Fibroblast of lung (primary cell): ENCODE measurements around the gene SGO2. TPM values are rescaled to one million over a fixed set of nuclear protein-coding genes. Genes with fewer than 3 reads are reported as not detected.

Source experiments
- DNase-seq, 2 donors: peaks; one replicate each; pipeline versions ENCODE4 v3.0.0 to v3.0.0-alpha.2; 2010; ENCODE audit warnings: low read depth in 2 of 2
- H2AFZ ChIP-seq: 2 replicates; pipeline ENCODE4 v1.5.1; 2012; ENCODE audit warnings: low read length, control low read depth, inconsistent platforms
- H3K27ac ChIP-seq: 2 replicates; pipeline ENCODE4 v1.5.1; 2011; ENCODE audit warnings: low read length, control low read depth; ENCODE audit not compliant: insufficient read depth
- H3K27me3 ChIP-seq: 2 replicates; pipeline ENCODE4 v1.5.1; 2011; ENCODE audit warnings: mild to moderate bottlenecking, low read length; ENCODE audit not compliant: control insufficient read depth, insufficient read depth
- H3K36me3 ChIP-seq: 2 replicates; pipeline ENCODE4 v1.5.1; 2011; ENCODE audit warnings: low read length; ENCODE audit not compliant: control insufficient read depth, insufficient read depth
- H3K4me1 ChIP-seq: 2 replicates; pipeline ENCODE4 v1.5.1; 2011; ENCODE audit warnings: low read length; ENCODE audit not compliant: control insufficient read depth, insufficient read depth; ENCODE audit errors: extremely low read depth
- H3K4me2 ChIP-seq: 2 replicates; pipeline ENCODE4 v1.5.1; 2011; ENCODE audit warnings: low read length, control low read depth; ENCODE audit not compliant: insufficient read depth; ENCODE audit errors: extremely low read depth
- H3K4me3 ChIP-seq, 4 experiments: fragments of 200-600 bp in 1 of 4; sonication (generic) in 1 of 4; replicated peaks in 1 of 4; 2 replicates each; pipeline ENCODE4 v1.5.1; 2011 to 2016; ENCODE audit warnings: low read length in 4 of 4, low read depth in 3 of 4, mild to moderate bottlenecking in 3 of 4, control low read depth in 2 of 4, inconsistent platforms in 1 of 4, mixed read lengths in 1 of 4; ENCODE audit not compliant: insufficient read depth in 1 of 4; ENCODE audit errors: control extremely low read depth in 1 of 4
- H3K79me2 ChIP-seq: 2 replicates; pipeline ENCODE4 v1.5.1; 2012; ENCODE audit warnings: mild to moderate bottlenecking, low read length, inconsistent platforms; ENCODE audit not compliant: control insufficient read depth, insufficient read depth
- H3K9ac ChIP-seq: 2 replicates; pipeline ENCODE4 v1.5.1; 2011; ENCODE audit warnings: mild to moderate bottlenecking, low read length, control low read depth; ENCODE audit not compliant: insufficient read depth
- H3K9me3 ChIP-seq: 2 replicates; pipeline ENCODE4 v1.5.1; 2012; ENCODE audit warnings: low read depth, low read length; ENCODE audit not compliant: control insufficient read depth, insufficient read depth
- H4K20me1 ChIP-seq: 2 replicates; pipeline ENCODE4 v1.5.1; 2011; ENCODE audit warnings: low read length; ENCODE audit not compliant: control insufficient read depth, insufficient read depth; ENCODE audit errors: extremely low read depth
- EZH2 ChIP-seq: IDR thresholded peaks from 2 replicates; pipeline ENCODE4 v1.5.1; 2012; ENCODE audit warnings: low read length, control low read depth, mild to moderate bottlenecking; ENCODE audit errors: missing control alignments
- polyA plus RNA-seq, 2 donors: library from polyadenylated mRNA; depleted of rRNA in 1 of 2; stranded (reverse) in 1 of 2; unstranded in 1 of 2; fragments of >200 nt; gene quantifications; 2 replicates each; pipeline ENCODE4 v1.2.1, GENCODE V29; 2011 to 2012; ENCODE audit warnings: missing spikeins in 1 of 2
- total RNA-seq: library from RNA; depleted of rRNA; stranded (reverse); fragments of >200 nt; gene quantifications from 2 replicates; pipeline ENCODE4 v1.2.1, GENCODE V29; 2014
- TF ChIP-seq, protein P1 (sequence below), 2 donors: IDR thresholded peaks in 1 of 2; conservative IDR thresholded peaks in 1 of 2; 1 replicate in 1 of 2; 2 replicates in 1 of 2; pipeline ENCODE4 v1.5.1; 2011 to 2012; ENCODE audit warnings: low read length in 2 of 2, control low read depth in 1 of 2, inconsistent platforms in 1 of 2, low read depth in 1 of 2, mild to moderate bottlenecking in 1 of 2

Gene SGO2
- total and polyA plus RNA-seq, 2 donors (not counting 1 experiment from before 2014, with no cell fraction given): 5.4 to 6.9 TPM

- H3K27me3 ChIP-seq: no peaks in the 10 kb centered on the region
- no peak overlapping the region for H2AFZ ChIP-seq
- H3K9ac ChIP-seq: no peak overlapping the region
- H3K4me1 ChIP-seq: no peaks in the 10 kb centered on the region
- H3K36me3 ChIP-seq: no peaks in the 10 kb centered on the region
- no peak overlapping the region for H3K4me2 ChIP-seq
- no peak for TF ChIP-seq EZH2
- TF ChIP-seq, protein P1, sequence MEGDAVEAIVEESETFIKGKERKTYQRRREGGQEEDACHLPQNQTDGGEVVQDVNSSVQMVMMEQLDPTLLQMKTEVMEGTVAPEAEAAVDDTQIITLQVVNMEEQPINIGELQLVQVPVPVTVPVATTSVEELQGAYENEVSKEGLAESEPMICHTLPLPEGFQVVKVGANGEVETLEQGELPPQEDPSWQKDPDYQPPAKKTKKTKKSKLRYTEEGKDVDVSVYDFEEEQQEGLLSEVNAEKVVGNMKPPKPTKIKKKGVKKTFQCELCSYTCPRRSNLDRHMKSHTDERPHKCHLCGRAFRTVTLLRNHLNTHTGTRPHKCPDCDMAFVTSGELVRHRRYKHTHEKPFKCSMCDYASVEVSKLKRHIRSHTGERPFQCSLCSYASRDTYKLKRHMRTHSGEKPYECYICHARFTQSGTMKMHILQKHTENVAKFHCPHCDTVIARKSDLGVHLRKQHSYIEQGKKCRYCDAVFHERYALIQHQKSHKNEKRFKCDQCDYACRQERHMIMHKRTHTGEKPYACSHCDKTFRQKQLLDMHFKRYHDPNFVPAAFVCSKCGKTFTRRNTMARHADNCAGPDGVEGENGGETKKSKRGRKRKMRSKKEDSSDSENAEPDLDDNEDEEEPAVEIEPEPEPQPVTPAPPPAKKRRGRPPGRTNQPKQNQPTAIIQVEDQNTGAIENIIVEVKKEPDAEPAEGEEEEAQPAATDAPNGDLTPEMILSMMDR (conservative IDR thresholded peaks at IDR 0.05 in 1 of 2, IDR thresholded peaks at IDR 0.05 in 1 of 2; ENCODE audit: low read depth in 1 of 2, low read length in 2 of 2): no peak
- DNase-seq: peak; percentile 51 to 52
- no peaks in the 10 kb centered on the region for H4K20me1 ChIP-seq
- H3K9me3 ChIP-seq: no peaks in the 10 kb centered on the region
- H3K79me2 ChIP-seq: no peaks in the 10 kb centered on the region
- H3K27ac ChIP-seq: no peak overlapping the region
- no peak overlapping the region for H3K4me3 ChIP-seq
These were observed 98.7 kb downstream of the SGO2 start for GRCh38 chr2:200624658-200625057.

DNA sequence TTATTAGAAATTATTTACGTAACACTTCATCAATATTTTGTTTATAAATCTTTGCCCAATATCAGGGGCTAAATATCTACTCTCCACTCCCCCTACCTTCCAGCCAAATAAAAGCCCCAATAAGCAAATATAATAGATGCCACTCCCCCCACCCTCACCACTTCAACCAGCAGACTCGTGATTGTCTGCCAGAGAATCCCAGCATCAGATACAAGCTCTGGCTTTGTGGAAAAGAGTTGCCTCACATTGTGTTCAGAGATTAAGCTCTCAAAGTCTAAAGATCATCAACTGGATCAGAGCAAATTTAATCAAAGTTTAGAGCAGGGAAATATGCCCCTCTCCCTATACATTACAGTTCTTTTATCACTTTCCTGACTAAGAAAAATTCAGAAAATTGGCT lies 99.3 kb downstream of the SGO2 start:
- H3K4me2 ChIP-seq: no peak overlapping the region
- H3K9ac ChIP-seq: no peak overlapping the region
- no peak overlapping the region for H3K4me3 ChIP-seq
- H3K27me3 ChIP-seq: no peaks in the 10 kb centered on the region
- no peak for DNase-seq
- H3K36me3 ChIP-seq: no peaks in the 10 kb centered on the region
- no peaks in the 10 kb centered on the region for H3K9me3 ChIP-seq
- no peak for TF ChIP-seq EZH2
- TF ChIP-seq, protein P1 (conservative IDR thresholded peaks at IDR 0.05 in 1 of 2, IDR thresholded peaks at IDR 0.05 in 1 of 2; ENCODE audit: low read depth in 1 of 2, low read length in 2 of 2): no peak
- H3K79me2 ChIP-seq: no peaks in the 10 kb centered on the region
- H3K4me1 ChIP-seq: no peaks in the 10 kb centered on the region
- H3K27ac ChIP-seq: no peak overlapping the region
- no peaks in the 10 kb centered on the region for H4K20me1 ChIP-seq
- H2AFZ ChIP-seq: no peak overlapping the region

DNA sequence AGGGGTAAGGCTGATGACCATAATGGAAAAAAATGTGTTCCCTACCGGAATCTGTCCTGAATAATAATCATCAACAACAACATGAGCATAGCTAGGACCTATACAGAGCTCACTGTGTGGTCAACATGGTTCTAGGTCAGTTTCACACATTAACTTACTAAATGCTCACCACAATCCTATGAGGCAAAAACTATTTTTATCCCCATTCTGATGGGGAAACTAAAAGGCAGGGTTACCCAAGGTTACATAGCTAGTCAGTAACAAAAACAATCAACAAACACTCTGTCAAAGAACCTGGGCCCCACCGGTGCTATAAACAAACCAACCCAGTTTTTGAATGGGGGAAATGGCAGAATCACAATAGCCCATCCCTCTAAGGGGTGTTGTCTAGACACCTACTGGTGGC lies 100.0 kb downstream of the SGO2 start:
- Histone ChIP-seq H2AFZ (no peak overlapping the region), H4K20me1 (no peaks in the 10 kb centered on the region), H3K4me1 (no peaks in the 10 kb centered on the region), H3K27ac (no peak overlapping the region), H3K4me2 (no peak overlapping the region), H3K9me3 (no peaks in the 10 kb centered on the region), H3K36me3 (no peaks in the 10 kb centered on the region), H3K27me3 (no peaks in the 10 kb centered on the region), H3K79me2 (no peaks in the 10 kb centered on the region), H3K4me3 (no peak overlapping the region), H3K9ac (no peak overlapping the region)
- peak; percentile 37 to 44 for DNase-seq
- TF ChIP-seq EZH2: no peak
- TF ChIP-seq, protein P1 (conservative IDR thresholded peaks at IDR 0.05 in 1 of 2, IDR thresholded peaks at IDR 0.05 in 1 of 2; ENCODE audit: low read depth in 1 of 2, low read length in 2 of 2): no peak
